ENCODE data around the gene TPRG1.

- TF ChIP-seq, protein P1, sequence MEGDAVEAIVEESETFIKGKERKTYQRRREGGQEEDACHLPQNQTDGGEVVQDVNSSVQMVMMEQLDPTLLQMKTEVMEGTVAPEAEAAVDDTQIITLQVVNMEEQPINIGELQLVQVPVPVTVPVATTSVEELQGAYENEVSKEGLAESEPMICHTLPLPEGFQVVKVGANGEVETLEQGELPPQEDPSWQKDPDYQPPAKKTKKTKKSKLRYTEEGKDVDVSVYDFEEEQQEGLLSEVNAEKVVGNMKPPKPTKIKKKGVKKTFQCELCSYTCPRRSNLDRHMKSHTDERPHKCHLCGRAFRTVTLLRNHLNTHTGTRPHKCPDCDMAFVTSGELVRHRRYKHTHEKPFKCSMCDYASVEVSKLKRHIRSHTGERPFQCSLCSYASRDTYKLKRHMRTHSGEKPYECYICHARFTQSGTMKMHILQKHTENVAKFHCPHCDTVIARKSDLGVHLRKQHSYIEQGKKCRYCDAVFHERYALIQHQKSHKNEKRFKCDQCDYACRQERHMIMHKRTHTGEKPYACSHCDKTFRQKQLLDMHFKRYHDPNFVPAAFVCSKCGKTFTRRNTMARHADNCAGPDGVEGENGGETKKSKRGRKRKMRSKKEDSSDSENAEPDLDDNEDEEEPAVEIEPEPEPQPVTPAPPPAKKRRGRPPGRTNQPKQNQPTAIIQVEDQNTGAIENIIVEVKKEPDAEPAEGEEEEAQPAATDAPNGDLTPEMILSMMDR (IDR thresholded peaks at IDR 0.05) = no peak
- TF ChIP-seq POLR2A (IDR thresholded peaks at IDR 0.05) = no peak
Observed at GRCh38 chr3:189289251-189289650, 117.5 kb downstream of the TPRG1 start.

All from Peyer's patch (tissue), 4 donors.